Osteoblast (primary cell): ENCODE data around the gene TYW1B. TPM values are rescaled to one million over a fixed set of nuclear protein-coding genes. Genes with fewer than 3 reads are reported as not detected.
"Not testable (repeated sequence)": the region's sequence is repeated elsewhere in the genome, so short reads cannot be mapped to it uniquely, and the experiment has no call there.

Experiments
- DNase-seq: peaks from one replicate; pipeline ENCODE4 v3.0.0; 2011; ENCODE audit warnings: low spot score, mixed read lengths; ENCODE audit not compliant: insufficient read length; ENCODE audit errors: missing footprints
- H2AFZ ChIP-seq: 2 replicates; pipeline ENCODE4 v1.6.0; 2011; ENCODE audit warnings: mild to moderate bottlenecking, low read length
- H3K27ac ChIP-seq: 2 replicates; pipeline ENCODE4 v1.5.1; 2011; ENCODE audit warnings: mild to moderate bottlenecking, low read depth, low read length, moderate library complexity
- H3K27me3 ChIP-seq: 2 replicates; pipeline ENCODE4 v1.6.0; 2012; ENCODE audit warnings: mild to moderate bottlenecking, control low read depth, inconsistent platforms, low read length, moderate library complexity; ENCODE audit not compliant: insufficient read depth
- H3K36me3 ChIP-seq: 2 replicates; pipeline ENCODE4 v1.5.1; 2011; ENCODE audit warnings: mild to moderate bottlenecking, low read length, control low read depth, moderate library complexity; ENCODE audit not compliant: insufficient read depth
- H3K4me1 ChIP-seq: 2 replicates; pipeline ENCODE4 v1.5.1; 2011; ENCODE audit warnings: mild to moderate bottlenecking, low read length, control low read depth, moderate library complexity; ENCODE audit not compliant: insufficient read depth
- H3K4me2 ChIP-seq: 2 replicates; pipeline ENCODE4 v1.6.0; 2011; ENCODE audit warnings: mild to moderate bottlenecking, low read length; ENCODE audit not compliant: insufficient read depth
- H3K4me3 ChIP-seq: fragments of 200-600 bp; sonication (generic); 3 replicates; pipeline ENCODE4 v1.5.1; 2012; ENCODE audit warnings: mild to moderate bottlenecking, low read length, inconsistent platforms; ENCODE audit not compliant: insufficient read depth
- H3K79me2 ChIP-seq: 2 replicates; pipeline ENCODE4 v1.6.0; 2012; ENCODE audit warnings: mild to moderate bottlenecking, low read length, control low read depth, inconsistent platforms; ENCODE audit not compliant: insufficient read depth
- H3K9me3 ChIP-seq: 2 replicates; pipeline ENCODE4 v1.5.1; 2011; ENCODE audit warnings: low read depth, low read length, control low read depth
- H4K20me1 ChIP-seq: 2 replicates; pipeline ENCODE4 v1.6.0; 2012; ENCODE audit warnings: mild to moderate bottlenecking, low read length, control low read depth; ENCODE audit not compliant: insufficient read depth
- total RNA-seq: library from RNA; depleted of rRNA; stranded (reverse); fragments of >200 nt; gene quantifications from 2 replicates; pipeline ENCODE4 v1.2.3, GENCODE V29; 2012
- TF ChIP-seq, protein P1 (sequence below): IDR thresholded peaks from 2 replicates; pipeline ENCODE4 v1.5.1; 2011; ENCODE audit warnings: mild to moderate bottlenecking, low read depth, low read length, moderate library complexity; ENCODE audit errors: extremely low read depth

The TYW1B gene
- total RNA-seq, 1 donor, result 2.2 TPM

DNA sequence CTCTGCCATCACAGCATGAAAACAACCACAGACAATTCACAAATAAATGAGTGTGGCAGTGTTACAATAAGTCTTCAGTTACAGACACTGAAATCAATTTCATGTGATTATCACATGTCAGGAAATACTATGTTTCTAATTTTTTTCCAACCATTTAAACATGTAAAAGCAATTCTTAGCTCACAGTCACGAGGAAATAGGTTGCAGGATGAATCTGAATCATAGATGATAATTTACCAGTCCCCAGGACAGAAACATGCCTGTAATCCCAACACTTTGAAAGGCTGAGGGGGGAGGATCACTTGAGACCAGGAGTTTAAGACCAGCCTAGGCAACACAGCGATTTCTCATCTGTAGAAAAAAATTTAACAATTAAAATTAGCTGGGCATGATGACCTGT lies 283.5 kb downstream of the TYW1B start:
- H3K36me3 ChIP-seq, DNase-seq, H2AFZ ChIP-seq, H3K79me2 ChIP-seq, H3K4me3 ChIP-seq, H4K20me1 ChIP-seq, H3K4me2 ChIP-seq, H3K27ac ChIP-seq, H3K4me1 ChIP-seq, H3K27me3 ChIP-seq, H3K9me3 ChIP-seq: not testable (repeated sequence)

DNA sequence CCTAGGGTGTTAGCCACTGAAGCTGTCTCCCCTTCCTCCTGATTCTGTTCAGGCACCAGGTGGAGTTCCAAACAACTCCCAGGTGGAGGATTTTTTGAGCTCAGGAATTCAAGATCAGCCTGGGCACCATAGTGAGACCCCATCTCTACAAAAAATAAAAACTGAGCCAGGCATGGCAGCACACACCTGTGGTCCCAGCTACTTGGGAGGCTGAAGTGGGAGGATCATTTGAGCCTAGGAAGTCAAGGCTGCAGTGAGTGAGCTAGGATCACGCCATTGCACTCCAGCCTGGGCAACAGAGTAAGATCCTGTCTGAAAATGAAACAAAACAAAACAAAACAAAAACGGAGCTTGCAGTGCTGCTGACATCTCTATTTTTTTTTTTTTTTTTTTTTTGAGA lies 287.1 kb downstream of the TYW1B start:
- Histone ChIP-seq H3K27ac (no peak overlapping the region), H3K4me2 (no peak overlapping the region), H3K4me3 (no peak overlapping the region), H3K36me3 (no peaks in the 10 kb centered on the region), H3K4me1 (no peaks in the 10 kb centered on the region), H3K27me3 (no peaks in the 10 kb centered on the region), H3K79me2 (no peaks in the 10 kb centered on the region), H4K20me1 (no peaks in the 10 kb centered on the region), H3K9me3 (no peaks in the 10 kb centered on the region), H2AFZ (no peak overlapping the region)
- TF ChIP-seq, protein P1, sequence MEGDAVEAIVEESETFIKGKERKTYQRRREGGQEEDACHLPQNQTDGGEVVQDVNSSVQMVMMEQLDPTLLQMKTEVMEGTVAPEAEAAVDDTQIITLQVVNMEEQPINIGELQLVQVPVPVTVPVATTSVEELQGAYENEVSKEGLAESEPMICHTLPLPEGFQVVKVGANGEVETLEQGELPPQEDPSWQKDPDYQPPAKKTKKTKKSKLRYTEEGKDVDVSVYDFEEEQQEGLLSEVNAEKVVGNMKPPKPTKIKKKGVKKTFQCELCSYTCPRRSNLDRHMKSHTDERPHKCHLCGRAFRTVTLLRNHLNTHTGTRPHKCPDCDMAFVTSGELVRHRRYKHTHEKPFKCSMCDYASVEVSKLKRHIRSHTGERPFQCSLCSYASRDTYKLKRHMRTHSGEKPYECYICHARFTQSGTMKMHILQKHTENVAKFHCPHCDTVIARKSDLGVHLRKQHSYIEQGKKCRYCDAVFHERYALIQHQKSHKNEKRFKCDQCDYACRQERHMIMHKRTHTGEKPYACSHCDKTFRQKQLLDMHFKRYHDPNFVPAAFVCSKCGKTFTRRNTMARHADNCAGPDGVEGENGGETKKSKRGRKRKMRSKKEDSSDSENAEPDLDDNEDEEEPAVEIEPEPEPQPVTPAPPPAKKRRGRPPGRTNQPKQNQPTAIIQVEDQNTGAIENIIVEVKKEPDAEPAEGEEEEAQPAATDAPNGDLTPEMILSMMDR, result no peak
- no peak for DNase-seq

DNA sequence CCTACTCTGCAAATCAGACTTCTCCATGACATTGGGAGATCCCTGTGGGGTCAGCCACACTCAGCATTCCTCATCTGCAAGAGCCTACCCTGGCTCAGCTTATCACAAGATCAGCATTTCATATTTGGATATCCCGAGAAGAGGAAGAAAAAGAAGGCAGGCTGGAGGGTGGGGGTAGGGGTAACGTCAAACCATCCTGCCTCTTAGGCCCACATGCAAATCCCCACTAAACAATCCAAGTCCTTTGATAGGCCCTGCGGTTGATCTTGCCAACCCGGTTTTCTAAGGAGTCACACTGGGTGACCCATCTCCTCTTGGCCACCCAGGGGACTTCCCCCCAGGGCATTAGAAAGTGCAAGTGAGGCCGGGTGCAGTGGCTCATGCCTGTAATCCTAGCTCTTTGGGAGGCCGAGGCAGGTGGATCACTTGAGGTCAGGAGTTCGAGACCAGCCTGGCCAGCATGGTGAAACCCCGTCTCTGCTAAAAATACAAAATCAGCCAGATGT lies 287.8 kb downstream of the TYW1B start:
- H3K27me3 ChIP-seq, result no peaks in the 10 kb centered on the region
- no peak overlapping the region for H3K27ac ChIP-seq

DNA sequence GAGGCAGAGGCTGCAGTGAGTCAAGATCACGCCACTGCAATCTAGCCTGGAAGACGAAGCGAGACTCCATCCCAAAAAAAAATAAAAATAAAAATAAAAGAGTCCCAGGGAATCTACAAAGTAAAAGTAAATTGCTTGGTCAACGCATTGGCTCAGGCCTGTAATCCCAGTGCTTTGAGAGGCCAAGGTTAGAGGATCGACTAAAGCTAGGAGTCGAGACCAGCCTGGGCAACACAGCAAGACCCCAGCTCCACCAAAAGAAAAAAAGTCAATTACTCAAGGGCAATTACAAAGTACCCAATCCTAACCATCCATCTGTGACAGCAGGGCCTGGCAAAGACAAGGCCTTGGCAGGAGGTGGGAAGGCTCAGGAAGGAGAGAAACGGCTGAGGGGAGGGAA lies 288.3 kb downstream of the TYW1B start:
- Histone ChIP-seq H3K4me3 (no peak overlapping the region), H3K27me3 (no peaks in the 10 kb centered on the region), H3K4me2 (no peak overlapping the region), H2AFZ (no peak overlapping the region), H3K36me3 (no peaks in the 10 kb centered on the region), H3K27ac (no peak overlapping the region), H3K79me2 (no peaks in the 10 kb centered on the region), H4K20me1 (no peaks in the 10 kb centered on the region), H3K9me3 (no peaks in the 10 kb centered on the region), H3K4me1 (no peaks in the 10 kb centered on the region)
- TF ChIP-seq, protein P1, result no peak
- no peak for DNase-seq

More for the DNA sequence above, 287.8 kb downstream of the TYW1B start:
- Histone ChIP-seq H4K20me1 (no peaks in the 10 kb centered on the region), H3K79me2 (no peaks in the 10 kb centered on the region), H3K4me2 (no peak overlapping the region), H2AFZ (no peak overlapping the region), H3K9me3 (no peaks in the 10 kb centered on the region), H3K4me3 (no peak overlapping the region), H3K4me1 (no peaks in the 10 kb centered on the region), H3K36me3 (no peaks in the 10 kb centered on the region)
- TF ChIP-seq, protein P1, result no peak
- no peak for DNase-seq
